Measurements from ENCODE around the gene SOS2. TPM values are rescaled to one million over a fixed set of nuclear protein-coding genes. Genes with fewer than 3 reads are reported as not detected.

The SOS2 gene
- total RNA-seq, 4 donors from 2014 or later = 43.4 to 69.9 (median 57.9) TPM

DNA sequence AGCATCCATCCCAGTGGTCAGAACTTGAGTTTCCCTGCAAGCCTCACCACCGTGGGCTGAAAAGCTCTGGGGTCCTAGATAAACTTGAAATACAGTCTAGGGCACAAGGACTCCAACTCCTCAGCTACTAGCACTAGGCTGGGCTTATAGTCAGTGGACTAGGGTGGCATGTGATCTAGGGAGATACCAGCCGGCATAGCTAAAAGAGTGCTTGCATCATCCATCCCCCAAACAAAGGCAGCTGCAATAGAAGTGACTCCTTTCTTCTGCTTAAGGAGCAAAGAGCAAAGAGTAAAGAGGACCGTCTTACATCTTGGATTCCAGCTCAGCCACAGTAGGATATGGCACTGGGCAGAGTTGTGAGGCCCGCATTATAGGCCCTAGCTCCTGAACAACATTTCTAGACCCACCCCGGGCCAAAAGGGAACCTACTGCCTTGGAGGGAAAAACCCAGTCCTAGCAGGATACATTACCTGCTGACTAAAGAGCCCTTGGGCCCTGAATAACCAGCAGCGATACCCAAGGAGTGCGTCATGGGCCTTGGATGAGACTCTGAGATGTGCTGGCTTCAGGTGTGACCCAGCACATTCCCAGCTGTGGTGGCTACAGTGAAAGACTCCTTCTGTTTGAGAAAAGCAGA lies 17.9 kb upstream of the SOS2 start:
- H3K4me1 ChIP-seq = peaks cover 0 to 10% of the 10 kb centered on the region in 2 donors
- H3K4me3 ChIP-seq (replicated peaks in 1 of 3) = no peak overlapping the region
- 87 to 93% methylated on average over 7 of the region's 7 CpGs for WGBS, 2 donors
- H3K27ac ChIP-seq = no peak overlapping the region
- intact Hi-C loops (cut with DNase I) = no loop called here
- TF ChIP-seq POLR2A (IDR thresholded peaks at IDR 0.05) (no peak), CTCF (IDR thresholded peaks at IDR 0.05) (no peak)
- no peaks in the 10 kb centered on the region for H3K27me3 ChIP-seq
- no peak for DNase-seq
- H3K36me3 ChIP-seq = no peaks in the 10 kb centered on the region
- H3K9me3 ChIP-seq = no peaks in the 10 kb centered on the region

- Histone ChIP-seq H3K27me3 (no peaks in the 10 kb centered on the region), H3K9me3 (no peaks in the 10 kb centered on the region), H3K4me3 (replicated peaks in 1 of 3) (no peak overlapping the region), H3K36me3 (no peaks in the 10 kb centered on the region), H3K4me1 (peaks cover 0 to 10% of the 10 kb centered on the region in 2 donors), H3K27ac (no peak overlapping the region)
- TF ChIP-seq CTCF (IDR thresholded peaks at IDR 0.05) (no peak), POLR2A (IDR thresholded peaks at IDR 0.05) (no peak)
- intact Hi-C loops (cut with DNase I) = no loop called here
- WGBS, 2 donors = 81 to 94% methylated on average over 3 of the region's 3 CpGs
- no peak for DNase-seq
These were observed 15.9 kb upstream of the SOS2 start for GRCh38 chr14:50247245-50247644.

- Histone ChIP-seq H3K27ac (no peak overlapping the region), H3K27me3 (no peaks in the 10 kb centered on the region), H3K4me3 (replicated peaks in 1 of 3) (no peak overlapping the region), H3K36me3 (no peaks in the 10 kb centered on the region), H3K4me1 (no peaks in the 10 kb centered on the region), H3K9me3 (no peaks in the 10 kb centered on the region)
- intact Hi-C loops (cut with DNase I) = no loop called here
- TF ChIP-seq POLR2A (IDR thresholded peaks at IDR 0.05) (no peak), CTCF (IDR thresholded peaks at IDR 0.05) (no peak)
- DNase-seq = no peak
- WGBS, 2 donors = 89% methylated on average over 5 of the region's 5 CpGs
These were observed 11.4 kb upstream of the SOS2 start for GRCh38 chr14:50242566-50243310.

GRCh38 chr14:50242096-50242495 lies 10.7 kb upstream of the SOS2 start:
- intact Hi-C loops (cut with DNase I) = no loop called here
- Histone ChIP-seq H3K4me3 (replicated peaks in 1 of 3) (no peak overlapping the region), H3K4me1 (no peaks in the 10 kb centered on the region), H3K36me3 (no peaks in the 10 kb centered on the region), H3K27me3 (no peaks in the 10 kb centered on the region), H3K27ac (no peak overlapping the region), H3K9me3 (no peaks in the 10 kb centered on the region)
- no peak for TF ChIP-seq POLR2A (IDR thresholded peaks at IDR 0.05)
- TF ChIP-seq CTCF (IDR thresholded peaks at IDR 0.05) = no peak
- no peak for DNase-seq
- WGBS, 2 donors = 100% methylated on average over 1 of the region's 1 CpG

DNA sequence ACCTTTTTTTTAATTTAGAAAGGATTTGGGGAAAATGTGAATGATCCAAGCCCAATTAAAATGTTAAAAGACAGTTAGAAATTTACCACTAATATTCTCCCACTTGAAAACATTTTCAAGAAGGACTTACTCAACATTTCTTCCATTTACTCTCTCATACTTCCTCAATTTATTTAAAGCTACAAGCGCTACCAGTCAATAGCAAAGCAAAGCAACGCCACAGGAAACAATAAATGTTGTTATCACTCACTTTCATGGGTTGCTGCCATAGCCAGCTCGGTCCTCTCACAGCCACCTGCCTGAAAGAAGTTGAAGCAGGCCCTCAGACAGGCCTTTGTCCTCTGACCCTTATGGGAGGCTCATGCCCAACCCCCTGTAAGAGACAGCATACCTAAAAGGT lies 6.0 kb upstream of the SOS2 start:
- no peaks in the 10 kb centered on the region for H3K27me3 ChIP-seq
- no peaks in the 10 kb centered on the region for H3K36me3 ChIP-seq
- no peak for TF ChIP-seq CTCF (IDR thresholded peaks at IDR 0.05)
- 49 to 56% methylated on average over 3 of the region's 3 CpGs for WGBS, 2 donors
- no peak overlapping the region for H3K4me3 ChIP-seq (replicated peaks in 1 of 3)
- H3K9me3 ChIP-seq = no peaks in the 10 kb centered on the region
- DNase-seq = no peak
- intact Hi-C loops (cut with DNase I) = loop anchor here (10.0 kb wide), 1 partner anchor 67 kb away; no protein-coding TSS in a partner anchor
- H3K4me1 ChIP-seq = peaks cover 6 to 7% of the 10 kb centered on the region in 2 donors
- H3K27ac ChIP-seq = no peak overlapping the region
